NCI-H2107 (cell line): Measurements from ENCODE around the gene CDC25C.
"Not testable (repeated sequence)": the region's sequence is repeated elsewhere in the genome, so short reads cannot be mapped to it uniquely, and the experiment has no call there.

Experiments used
- DNase-seq: peaks from one replicate; lab custom pipeline; 2025; lab: John Stamatoyannopoulos, UW

The CDC25C gene

DNA sequence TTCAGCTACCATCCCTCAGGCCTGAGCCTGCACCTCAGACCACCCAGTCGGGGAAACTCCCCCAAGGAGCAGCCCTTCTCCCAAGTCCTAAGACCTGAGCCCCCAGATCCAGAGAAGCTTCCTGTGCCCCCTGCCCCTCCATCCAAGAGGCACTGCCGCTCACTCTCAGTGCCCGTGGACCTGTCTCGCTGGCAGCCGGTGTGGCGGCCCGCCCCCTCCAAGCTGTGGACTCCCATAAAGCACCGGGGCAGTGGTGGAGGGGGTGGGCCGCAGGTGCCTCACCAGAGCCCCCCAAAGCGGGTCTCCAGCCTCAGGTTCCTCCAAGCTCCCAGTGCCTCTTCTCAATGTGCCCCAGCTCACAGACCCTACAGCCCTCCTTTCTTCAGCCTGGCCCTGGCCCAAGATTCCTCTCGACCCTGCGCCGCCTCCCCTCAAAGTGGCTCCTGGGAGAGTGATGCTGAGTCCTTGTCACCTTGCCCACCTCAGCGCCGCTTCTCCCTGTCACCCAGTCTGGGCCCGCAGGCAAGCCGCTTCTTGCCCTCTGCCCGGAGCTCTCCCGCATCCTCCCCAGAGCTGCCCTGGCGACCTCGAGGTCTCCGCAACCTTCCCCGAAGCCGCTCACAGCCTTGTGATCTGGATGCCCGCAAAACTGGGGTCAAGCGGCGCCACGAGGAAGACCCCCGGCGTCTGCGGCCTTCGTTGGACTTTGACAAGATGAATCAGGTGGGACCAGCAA, 13.5 kb upstream of the CDC25C start:
- no peak for DNase-seq

DNA sequence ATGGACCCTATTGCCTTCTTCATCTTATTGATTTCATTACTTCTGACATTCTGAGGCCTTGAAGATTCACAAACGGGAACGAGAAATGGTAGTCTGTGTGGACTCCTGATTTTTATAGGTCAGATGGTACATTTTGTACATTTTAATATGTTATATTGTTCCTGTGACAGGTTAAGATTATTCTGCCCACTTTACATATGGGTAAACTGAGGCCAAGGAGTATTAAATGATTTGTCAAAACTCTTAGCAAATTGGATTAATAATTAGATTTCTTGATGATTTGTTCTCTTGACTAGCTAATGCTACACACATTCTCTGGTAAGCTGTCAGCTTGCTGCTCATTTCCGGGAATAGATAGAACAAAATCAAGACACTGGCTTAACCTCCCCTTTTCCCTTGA, 8.4 kb upstream of the CDC25C start:
- DNase-seq, result no peak

DNA sequence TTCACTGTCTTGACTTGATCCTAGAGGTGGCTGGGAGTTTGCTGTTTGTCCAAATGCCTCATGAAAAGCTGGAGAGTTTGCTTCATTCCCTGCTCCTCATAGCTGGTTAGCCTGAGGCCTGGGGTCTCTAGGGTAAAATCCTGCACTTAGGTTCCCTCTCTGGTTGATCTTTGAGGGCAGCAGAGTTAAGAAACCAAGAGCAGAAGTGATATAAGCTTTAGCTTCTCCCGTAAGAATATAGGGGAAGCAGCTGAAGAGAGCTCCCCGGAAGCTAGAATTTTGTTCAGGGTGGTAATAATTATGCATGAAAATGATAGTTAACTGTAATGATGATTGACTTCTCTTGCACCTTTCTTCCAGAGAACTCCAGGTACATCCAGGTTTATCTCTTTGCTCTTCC, 7.9 kb upstream of the CDC25C start:
- DNase-seq, result no peak

DNA sequence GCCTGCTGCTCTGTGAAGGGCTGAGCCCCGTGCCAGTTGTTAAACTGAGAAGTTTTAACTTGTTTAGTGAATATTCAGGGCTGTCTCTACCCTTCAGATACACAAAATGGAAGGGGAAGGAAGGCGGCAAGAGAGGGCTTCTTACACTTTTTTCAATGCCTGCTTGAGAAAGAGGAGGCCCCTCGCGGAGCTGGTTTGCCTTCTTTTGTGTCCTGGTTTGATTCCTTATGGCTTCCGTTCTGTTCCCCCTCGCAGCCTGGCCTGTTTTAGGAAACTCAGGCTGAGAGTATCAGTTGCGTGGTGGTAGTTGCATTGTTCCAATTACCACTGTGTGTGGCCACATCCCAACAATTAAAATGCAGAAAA, 7.5 kb upstream of the CDC25C start:
- DNase-seq, result no peak

DNA sequence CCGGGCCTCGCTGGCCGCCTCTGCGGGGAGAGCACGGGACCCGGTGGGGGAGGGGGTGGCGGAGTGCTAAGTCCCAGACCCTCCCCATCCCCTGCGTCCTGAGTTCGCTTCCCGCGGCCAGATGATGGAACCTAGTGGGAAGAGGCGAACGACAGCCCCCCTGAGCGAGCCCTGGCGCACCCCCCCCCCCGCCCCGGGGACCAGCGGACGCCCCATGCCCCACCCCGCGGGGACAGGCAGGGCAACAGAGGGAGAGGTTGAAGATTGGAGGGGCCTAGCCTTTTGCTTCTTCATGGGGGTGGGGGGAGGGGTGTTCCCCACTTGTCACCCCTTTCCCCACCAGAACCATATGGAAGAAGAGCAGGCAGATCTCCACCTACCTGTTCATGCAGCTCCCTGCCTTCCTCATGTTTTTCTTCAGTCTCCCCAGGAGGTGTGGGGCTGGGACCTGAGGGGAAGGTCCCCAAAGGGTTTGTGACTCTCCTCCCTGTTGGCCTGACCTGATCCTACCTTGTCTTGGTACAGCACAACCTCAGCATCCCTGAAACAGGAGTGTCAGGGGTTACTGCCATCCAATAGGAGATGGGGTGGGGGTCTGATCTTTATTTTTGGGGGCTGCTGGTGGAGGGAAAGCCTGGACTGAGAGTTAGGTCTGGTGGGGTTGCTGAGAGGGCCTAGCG, 6.9 kb upstream of the CDC25C start:
- no peak for DNase-seq

DNA sequence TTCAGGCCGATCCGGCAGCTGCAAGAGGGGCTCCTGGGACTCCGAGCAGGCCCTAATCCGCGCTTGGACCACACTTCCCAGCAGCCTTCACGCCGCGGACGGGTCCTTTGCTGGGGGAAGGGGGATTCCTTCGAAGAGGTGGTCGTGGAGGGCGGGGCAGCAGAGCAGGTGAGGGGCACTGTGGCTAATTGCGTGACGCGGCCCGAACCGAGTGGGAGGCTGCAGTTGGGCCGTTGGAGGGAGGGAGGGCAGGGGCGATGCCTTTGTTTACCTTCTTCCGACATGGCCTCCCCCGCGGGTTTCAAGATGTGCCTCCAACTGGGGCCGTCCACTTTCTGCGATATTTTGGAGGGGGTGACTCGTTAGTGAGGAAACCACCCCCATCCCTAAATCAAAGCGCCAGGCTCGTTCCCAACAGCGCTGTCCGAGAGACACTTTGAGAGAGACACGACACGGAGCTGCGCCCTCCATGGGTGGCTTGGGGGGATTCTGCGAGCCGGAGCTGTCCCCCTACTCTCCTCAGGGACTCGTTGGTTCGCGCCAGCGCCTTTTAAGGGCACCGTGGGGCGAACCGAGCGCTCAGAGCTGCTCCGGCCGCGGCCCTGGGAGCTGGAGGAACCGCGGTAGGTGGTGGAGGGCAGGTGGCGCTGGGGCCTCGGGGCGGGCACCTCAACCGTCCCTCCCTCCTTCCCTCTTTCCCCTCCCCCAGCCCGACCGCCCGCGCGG, 6.2 kb upstream of the CDC25C start, which contains the start of gene FAM53C:
TSS of gene FAM53C (plus strand) at position 582 of the 726 bp plus-strand sequence. CDS start 3,070 bp downstream, outside the sequence.
- DNase-seq, result peak; percentile 56

DNA sequence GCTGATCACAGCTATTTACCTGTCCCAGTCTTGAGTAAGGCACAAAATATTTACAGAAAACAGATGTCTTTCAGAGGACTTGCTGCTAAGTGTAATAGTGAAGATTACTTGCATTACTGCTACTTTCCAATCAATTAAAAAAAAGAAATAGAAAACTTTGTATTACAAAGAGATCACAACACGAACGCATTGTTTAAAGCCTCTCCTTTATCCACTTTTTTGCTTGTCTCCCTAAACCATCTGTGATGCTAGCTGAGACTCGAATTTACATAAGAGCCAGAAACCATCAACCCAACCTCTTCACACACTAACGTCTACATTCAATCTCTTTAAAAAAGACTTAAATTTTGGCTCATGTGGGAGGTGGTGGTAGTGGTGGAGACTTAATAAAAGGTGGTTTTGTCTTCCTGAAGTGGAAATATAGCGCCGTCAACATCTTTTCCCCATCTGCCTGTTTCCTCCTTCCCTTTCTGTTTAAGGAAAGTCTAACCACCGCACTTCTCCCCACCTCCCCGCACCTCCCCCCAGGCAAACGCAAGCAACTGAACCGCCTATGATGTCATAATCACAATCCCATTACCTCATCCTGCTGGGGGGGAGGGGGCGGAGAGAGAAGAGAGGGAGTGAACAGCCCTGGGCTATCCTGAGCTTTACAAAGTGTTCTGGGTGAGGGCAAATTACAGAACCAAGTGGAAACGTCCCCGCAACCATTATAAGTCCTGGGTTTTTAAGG, 5.5 kb upstream of the CDC25C start:
- DNase-seq, result no peak

DNA sequence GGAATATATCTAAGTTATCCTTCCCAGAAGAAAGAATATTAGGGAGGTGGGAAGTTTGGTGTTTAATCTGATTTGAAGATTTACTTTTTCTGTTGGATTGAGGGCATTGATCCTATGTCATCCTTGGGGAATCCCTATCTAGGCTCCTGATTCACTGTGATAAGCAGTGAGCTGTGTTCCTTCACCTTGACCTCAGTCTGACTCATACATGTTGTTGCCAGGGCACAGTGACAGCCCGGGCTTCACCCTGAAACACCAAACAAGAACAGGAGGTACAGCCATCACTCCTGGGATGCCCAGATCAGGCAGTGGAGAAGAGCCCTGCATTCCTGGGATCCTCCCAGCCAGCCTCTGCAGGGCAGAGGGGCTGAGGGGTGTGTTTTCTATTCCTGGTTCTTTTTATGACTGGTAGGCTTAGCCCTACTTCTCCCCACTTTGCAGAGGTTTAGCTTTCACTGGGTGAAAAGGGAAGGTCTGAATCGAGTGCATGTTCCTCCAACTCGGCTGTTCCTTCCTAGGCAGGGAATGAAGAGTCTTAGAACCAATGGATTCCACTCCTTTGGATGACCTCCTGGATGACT, 3.4 kb upstream of the CDC25C start:
- no peak for DNase-seq

DNA sequence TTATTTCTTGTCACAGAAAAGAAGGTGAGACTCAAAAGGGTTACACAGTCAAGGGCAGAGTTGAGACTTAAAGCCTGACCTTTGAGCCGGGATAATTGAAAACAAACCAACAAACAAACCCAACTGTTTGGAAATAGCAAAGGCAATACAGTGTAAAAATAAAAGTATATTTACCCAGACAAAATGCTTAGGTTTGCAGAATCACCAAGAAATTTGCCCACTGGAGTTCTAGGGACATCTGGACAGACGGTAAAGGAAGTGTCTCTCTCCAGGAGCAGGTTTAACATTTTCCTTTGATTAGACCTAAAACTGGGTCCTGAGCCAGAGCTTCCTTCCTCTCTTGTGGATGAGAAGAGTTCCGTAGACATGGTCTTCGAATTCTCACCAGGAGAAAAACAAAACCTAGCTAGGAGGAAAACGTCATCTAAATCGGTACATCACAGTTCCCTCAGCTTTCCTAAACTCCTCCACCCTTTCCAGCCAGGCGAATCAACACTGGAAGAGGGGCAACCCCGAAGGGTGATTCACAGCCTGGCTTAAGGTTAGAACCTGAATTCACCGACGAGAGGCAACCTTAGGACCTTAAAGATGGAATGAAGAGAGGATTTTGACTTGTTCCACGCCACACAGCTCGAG, 673 bp downstream of the CDC25C start:
- no peak for DNase-seq

DNA sequence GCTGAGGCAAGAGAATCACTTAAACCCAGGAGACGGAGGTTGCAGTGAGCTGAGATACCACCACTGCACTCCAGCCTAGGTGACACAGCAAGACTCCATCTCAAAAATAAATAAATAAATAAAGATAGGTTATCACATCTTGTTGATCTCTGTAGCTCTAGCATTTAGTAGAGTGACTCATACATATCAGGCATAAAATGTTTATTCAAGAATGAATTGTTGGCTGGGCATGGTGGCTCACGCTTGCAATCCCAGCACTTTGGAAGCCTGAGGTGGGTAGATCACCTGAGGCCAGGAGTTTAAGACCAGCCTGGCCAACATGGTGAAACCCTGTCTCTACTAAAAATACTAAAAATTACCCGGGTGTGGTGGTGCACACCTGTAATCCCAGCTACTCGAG, 13.4 kb downstream of the CDC25C start:
- not testable (repeated sequence) for DNase-seq

DNA sequence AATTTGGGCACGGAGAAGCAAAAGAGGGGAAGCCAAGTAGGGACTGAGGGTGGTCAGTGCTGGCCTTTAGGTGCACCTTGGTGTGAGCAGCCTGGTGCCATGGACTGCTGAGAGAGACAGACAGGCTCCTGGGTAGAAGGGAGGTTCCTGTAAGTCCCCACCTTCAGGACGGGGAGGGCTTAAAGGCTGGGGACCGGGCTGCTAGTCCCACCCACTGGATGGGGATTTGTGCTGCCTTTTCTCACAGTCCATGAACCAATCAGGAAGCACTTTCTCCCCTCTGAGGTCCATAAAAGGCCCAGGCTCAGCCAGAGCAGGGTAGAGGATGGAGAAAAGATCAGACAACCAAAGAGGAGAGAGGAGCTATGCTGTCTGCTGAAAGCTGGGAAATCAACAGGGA, 15.2 kb downstream of the CDC25C start:
- DNase-seq, result no peak

DNA sequence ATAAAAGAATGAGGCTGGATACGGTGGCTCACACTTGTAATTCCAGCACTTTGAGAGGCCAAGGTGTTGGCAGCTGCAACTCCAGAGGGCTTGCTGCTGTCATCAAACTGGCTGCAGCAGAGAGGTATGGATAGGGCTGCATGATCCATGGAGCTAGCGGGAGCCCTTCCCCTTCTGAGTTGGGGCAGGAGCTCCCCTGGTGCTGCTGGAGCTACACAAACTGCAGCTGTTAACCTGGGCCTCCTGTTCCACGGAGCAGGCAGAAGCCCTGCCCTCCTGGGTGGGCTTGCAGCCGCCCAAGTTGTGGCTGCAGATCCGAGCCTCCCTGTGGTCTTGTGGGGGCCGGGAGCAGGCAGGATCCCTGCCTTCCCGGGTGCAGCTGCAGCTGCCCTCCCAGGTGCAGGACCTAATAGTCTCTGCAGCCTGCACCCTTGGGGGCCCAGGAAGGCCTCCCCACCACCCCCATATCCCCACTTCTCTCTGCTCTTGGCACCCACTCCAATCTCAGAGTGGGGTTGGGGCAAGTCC, 15.8 kb downstream of the CDC25C start:
- DNase-seq, result no peak

DNA sequence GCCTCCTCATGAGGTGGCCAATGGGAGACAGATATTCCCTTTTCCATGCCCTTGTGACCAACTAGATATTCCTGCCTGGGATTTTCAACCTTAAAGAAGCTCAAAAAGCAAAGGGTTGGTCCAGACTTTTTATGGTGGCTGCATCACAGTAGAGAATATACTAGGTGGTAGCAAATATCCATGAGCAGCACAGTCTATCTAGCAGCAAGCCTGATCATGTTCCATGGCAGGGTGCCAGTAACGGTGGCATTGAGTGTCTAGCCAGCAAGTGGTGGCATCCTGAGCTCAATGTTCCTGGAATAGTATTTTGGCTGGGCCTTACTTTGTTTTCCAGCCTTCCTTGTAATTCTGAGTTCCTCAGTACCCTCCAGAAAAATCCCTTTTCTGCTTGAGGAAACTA, 25.8 kb downstream of the CDC25C start:
- peak; percentile 43 for DNase-seq

DNA sequence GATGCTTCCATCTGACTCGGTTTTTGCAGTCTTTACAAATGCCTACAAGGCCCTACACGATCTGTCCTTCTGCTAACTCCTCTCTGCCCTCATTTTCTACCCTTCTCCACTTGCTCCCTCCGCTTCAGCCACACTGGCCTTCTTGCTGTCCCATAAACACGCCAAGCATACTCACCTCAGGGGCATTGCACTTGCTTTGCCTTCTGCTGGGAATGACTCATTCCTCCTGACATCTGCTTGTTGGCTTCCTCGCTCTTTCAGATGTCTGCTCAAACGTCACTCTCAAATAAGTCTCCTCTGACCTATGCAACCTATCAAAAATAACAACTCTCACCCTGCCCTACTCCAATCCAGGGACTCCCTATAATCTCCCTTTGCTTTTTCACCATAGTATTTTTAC, 28.2 kb downstream of the CDC25C start:
- no peak for DNase-seq

DNA sequence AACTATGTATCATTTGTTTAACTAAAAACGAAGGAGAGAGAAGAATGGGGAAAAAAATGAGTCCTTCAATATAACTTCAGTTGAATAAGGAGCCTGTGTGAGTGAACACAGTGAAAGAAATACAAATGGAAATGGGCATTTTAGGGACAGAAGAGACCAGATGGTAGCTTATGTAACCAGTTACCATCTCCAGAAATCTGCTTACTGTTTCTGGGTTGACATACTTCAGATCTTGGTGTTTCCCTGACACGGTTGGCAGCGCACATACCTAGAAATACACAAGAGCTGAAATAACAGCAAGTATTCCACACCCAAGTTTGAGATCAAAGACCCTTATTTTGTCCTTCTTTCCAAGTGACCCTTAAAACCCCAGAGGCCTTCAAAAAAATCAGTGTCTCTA, 42.3 kb downstream of the CDC25C start:
- DNase-seq, result no peak

DNA sequence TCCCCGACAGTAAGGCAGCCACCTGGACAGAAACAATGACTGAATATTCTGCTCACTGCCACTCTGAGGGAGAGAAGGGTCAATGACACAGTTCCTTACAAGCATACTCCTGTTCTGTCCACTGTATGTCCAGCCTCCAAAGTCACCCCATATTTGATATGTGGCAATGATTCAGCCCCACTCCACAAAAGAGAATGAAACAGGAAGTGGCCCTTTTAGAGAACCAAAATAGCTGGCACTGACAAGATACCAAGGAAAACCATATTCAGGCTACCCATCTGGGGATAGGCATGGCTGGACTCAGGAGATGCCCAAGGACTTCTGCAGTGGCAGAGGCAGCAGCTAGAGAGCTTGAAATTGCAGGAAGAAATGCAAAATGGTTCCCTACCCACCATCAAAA, 44.4 kb downstream of the CDC25C start:
- no peak for DNase-seq

DNA sequence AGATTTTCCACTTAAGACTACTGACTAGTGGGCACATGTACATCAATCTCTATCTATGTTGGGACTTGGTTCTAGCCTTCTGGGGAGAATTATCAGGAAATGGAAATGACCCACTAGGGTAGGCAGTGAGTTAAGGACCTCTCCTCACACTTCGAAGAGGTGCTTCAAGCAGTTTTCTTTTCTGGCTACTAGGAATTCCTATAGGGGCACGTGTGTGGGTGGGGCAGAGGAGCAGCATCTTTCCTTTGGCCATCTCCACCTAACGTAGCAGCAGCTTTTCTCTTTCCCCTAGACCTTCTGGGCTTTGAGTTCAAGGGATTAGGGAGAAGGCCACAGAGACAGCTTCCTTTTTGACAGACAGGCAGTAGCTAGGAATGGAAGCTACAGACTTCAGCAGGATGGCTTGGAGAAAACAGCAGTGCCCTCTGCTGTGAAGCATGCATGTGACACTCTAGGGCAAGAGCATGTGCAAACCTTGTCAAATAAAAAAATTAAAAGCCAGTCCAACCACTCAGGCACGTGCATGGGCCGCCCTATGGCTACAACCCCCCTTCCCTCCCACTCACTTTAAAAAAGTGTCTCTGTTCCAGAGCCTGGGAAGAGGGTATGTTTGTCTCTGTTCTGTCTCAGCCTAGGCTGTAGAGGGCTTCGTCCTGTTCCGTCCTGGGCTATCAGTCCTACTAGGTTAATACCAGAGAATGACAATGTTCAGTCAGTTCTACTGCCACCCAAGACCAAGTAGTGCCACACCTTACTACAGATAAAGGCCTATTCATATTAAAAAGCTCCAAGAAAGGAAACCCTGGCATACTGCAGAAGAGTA, 48.5 kb downstream of the CDC25C start:
- DNase-seq, result no peak

DNA sequence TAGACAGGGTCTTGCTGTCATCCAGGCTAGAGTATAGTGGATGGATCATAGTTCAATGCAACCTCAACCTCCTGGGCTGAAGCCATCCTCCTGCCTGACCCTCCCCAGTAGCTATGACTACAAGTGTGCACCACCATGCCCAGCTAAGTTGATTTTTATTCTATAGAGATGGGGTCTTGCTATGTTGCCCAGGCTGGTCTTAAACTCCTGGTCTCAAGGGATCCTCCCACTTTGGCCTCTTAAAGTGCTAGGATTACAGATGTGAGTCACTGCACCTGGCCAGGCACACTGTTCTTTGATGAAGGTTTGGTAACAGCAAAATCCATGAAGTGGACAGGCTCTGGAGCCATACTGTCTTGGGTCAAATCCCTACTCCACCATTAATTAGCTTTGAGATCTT, 50.7 kb downstream of the CDC25C start:
- DNase-seq, result no peak

DNA sequence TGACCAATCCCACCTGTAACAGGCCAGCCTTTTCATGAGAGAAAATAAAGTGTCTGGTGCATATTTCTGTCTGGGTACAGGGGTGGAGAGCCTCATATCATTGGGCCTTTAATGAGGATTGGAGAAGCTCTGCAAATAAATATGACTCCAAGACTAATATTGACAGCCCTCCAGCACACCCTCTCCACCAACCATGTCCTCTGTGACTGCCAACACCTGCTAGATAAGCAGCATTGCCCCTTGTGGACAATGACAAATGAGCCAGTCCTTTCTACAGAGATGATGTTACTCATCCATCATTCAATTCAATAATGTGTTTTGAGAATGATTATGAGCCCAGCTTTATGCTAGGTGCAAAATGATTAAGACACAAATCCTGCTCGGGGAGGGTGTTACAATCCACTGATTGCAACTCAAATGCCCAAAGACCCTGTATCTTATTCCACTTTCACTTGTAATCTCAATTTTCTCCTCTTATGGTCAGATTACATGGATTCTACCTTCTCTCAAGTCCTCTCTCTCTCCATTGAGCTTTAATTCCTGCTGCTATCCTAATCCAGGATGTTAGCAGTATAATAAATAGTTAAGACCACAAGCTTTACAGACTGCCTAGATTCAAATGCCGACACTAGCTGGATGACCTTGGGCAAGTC, 55.1 kb downstream of the CDC25C start:
- no peak for DNase-seq

DNA sequence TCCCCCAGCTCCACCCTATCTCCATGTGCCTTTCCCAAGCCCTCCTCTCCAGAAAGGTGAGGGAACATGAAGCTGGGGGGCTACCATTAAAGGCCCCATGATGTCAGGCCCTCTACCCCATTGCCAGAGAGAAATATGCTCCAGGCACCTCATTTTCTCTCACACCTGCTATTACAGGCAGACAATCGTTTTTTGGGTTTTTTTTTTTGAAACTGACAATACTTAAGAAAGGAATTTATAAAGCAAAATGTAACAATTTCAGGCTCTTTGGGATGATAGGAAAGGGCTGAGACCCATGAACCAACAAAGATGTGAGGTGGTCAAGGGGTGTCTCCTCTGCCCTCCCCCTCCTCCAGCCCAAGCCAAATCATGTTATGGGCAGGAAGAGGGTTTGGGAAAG, 55.7 kb downstream of the CDC25C start:
- DNase-seq, result no peak
